HG03432 (cell line): ENCODE results near the gene TENM4.
A peak's percentile ranks its signal among the peaks of the same experiment; 100 is the strongest.
"Not testable (repeated sequence)": the region's sequence is repeated elsewhere in the genome, so short reads cannot be mapped to it uniquely, and the experiment has no call there.

ENCODE experiments used
- ATAC-seq: cut with Tn5 transposase; IDR thresholded peaks from one replicate; pipeline ENCODE4 v1.9.1; 2021; ENCODE audit warnings: mild to moderate bottlenecking, moderate library complexity; ENCODE audit not compliant: unreplicated experiment

The TENM4 gene

GRCh38 chr11:78655561-78655960 lies 785.3 kb downstream of the TENM4 start:
- ATAC-seq: no peak

- no peak for ATAC-seq
Measured at GRCh38 chr11:78654866-78655265, 786.0 kb downstream of the TENM4 start.

GRCh38 chr11:78654071-78654470 lies 786.8 kb downstream of the TENM4 start:
- no peak for ATAC-seq

- ATAC-seq: no peak
Measured at GRCh38 chr11:78653294-78653909, 787.4 kb downstream of the TENM4 start.

- ATAC-seq: no peak
Measured at GRCh38 chr11:78652843-78653239, 788.0 kb downstream of the TENM4 start.

GRCh38 chr11:78651923-78652842 lies 788.6 kb downstream of the TENM4 start:
- ATAC-seq: no peak

- ATAC-seq: no peak
Measured at GRCh38 chr11:78651136-78651775, 789.6 kb downstream of the TENM4 start.

GRCh38 chr11:78649361-78650215 lies 791.2 kb downstream of the TENM4 start:
- no peak for ATAC-seq

- ATAC-seq: no peak
Measured at GRCh38 chr11:78647986-78648875, 792.6 kb downstream of the TENM4 start.

GRCh38 chr11:78647266-78647915 lies 793.4 kb downstream of the TENM4 start:
- no peak for ATAC-seq

GRCh38 chr11:78646564-78647185 lies 794.2 kb downstream of the TENM4 start:
- ATAC-seq: peak; percentile 71

GRCh38 chr11:78645226-78646202 lies 795.3 kb downstream of the TENM4 start:
- peak; percentile 78 for ATAC-seq

- no peak for ATAC-seq
Measured at GRCh38 chr11:78643676-78644056, 797.2 kb downstream of the TENM4 start.

- ATAC-seq: no peak
Measured at GRCh38 chr11:78642979-78643675, 797.7 kb downstream of the TENM4 start.

GRCh38 chr11:78641541-78641940 lies 799.3 kb downstream of the TENM4 start:
- ATAC-seq: no peak

GRCh38 chr11:78638704-78639380 lies 802.0 kb downstream of the TENM4 start:
- ATAC-seq: no peak

- not testable (repeated sequence) for ATAC-seq
Measured at GRCh38 chr11:78637527-78637926, 803.3 kb downstream of the TENM4 start.
